ENCODE measurements around the gene SSMEM1.
A peak's percentile ranks its signal among the peaks of the same experiment; 100 is the strongest.
"Not testable (repeated sequence)": the region's sequence is repeated elsewhere in the genome, so short reads cannot be mapped to it uniquely, and the experiment has no call there.

SSMEM1 gene

DNA sequence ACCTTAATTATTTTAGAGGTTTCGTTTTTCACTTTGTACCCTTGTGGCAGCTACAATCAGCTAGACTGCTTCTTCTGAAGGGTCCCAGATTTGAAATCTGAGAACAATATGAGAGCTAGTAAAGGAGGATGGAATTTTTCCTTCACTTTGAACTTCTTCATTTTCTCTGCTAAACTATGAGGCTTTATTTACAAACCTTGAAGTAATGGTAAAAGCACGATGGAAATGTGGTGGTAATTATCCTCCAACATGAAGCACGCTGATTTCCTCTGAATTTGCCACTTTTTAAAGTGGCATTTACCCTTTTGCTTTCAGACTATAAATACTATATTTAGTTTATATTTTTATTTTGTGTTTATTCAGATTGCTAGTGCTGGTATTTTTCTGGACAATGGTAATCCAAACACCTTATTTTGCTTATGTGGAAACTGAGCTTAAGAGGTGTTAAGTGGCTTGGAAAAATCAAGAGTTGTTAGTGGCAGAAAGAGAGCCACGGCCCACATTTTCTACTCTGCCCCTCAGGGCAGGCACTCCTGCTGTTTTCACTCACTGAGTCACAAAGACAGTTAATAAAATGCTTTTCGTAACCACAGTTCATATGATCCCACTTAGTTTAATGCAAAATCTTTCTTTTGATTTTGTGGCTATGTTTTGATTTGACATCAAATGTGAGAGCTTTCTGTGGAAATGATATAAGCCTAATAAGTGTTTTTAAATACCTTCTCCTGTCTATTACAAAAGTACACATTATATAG is 2.7 kb downstream of the SSMEM1 start:
- DNase-seq (ENCODE audit: low read depth in 2 of 2, low spot score in 1 of 2) = no peak

- DNase-seq (ENCODE audit: low read depth in 2 of 2, low spot score in 1 of 2) = no peak
Measured at GRCh38 chr7:130213828-130214227, 6.2 kb downstream of the SSMEM1 start.

DNA sequence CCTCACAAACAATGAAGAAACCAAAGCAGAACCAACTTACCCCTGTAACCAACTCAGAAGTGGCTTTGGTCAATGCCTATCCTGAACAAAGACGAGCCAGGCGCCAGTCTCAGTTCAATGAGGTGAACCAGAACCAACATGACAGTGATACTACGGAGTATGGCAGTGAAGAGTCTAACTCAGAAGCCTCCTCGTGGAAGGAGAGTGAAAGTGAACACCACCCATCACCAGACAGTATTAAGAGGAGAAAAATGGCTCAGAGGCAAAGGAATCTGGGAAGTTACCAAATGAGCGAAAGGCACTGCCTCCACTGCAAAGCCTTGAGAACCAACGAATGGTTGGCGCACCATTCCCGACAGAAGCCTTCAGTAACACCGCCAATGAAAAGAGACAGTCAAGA is 8.4 kb downstream of the SSMEM1 start:
- DNase-seq (ENCODE audit: low read depth in 2 of 2, low spot score in 1 of 2) = no peak

DNA sequence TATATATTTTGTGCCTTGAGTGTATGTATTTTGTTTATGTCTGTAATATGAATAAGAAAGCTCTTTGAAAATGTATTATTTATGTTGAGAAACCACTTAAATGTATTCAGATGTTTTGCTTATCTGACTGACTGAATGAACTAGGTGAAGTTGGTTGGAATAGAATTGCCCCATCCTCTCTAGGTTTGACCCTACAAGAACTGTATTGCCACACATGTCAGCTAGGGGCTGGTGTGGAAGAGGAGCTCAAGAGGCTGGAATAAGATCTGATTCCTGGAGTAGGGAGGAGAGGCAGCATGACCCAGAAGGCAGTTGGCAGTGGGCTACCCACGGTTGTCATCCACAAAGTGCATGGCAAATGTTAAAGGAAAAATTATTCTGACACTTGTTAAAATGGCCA is 9.1 kb downstream of the SSMEM1 start:
- no peak for DNase-seq (ENCODE audit: low read depth in 2 of 2, low spot score in 1 of 2)

DNA sequence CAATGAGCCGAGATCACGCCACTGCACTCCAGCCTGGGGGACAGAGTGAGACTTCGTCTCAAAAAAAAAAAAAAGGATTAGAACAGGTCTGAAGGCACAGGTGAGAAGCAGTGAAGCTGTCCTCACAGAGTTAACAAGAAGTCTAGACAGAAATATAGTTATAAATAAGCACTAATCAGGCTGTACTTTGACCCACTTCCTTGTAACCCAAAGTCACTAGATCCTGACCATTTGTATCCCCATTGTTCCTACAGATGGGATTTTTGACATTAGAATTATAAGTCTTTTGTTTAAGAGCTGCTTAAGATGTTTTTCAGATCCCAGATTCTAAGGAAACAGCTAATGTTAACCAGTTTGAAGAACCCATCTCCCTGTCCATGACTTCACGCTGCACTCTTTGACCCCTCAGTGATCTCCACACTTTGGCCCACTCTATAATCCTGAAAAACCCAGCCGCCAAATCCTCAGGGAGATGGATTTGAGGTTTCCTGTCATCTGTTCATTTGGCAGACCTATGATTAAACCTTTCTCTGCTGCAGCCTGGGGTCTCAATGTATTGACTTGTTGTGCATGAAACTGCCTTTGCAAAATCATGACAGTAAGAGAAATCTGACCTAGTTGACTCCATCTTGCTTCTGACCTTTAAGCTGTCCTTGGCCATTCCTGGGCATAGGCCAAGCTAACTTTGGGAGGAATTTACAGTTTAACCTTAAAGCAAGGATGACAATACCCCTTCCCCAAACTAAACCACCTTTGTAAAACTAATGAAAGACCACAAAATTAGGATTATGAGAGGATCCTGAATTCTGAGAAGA is 11.4 kb downstream of the SSMEM1 start:
- no peak for DNase-seq (ENCODE audit: low read depth in 2 of 2, low spot score in 1 of 2)

DNA sequence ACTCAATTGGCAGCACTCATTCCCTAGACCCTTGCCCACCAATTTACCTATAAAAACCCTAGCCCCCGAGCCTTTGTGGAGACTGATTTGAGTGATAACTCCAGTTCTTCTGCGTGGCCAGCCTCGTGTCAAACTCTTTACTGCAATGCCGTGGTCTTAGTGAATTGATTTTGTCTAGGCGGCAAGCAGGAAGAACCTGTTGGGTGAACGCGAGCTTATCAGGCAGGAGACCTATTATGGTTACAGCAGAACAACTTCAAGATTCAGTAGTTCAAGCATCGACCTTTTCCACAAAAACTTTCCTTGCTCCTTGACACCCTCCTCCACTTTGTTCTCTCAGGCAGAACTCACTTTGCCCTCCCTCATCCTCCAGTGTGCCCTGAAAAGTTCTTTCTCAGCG is 12.2 kb downstream of the SSMEM1 start:
- DNase-seq (ENCODE audit: low read depth in 2 of 2, low spot score in 1 of 2) = no peak

GRCh38 chr7:130221746-130222145 is 14.1 kb downstream of the SSMEM1 start:
- no peak for DNase-seq (ENCODE audit: low read depth in 2 of 2, low spot score in 1 of 2)

DNA sequence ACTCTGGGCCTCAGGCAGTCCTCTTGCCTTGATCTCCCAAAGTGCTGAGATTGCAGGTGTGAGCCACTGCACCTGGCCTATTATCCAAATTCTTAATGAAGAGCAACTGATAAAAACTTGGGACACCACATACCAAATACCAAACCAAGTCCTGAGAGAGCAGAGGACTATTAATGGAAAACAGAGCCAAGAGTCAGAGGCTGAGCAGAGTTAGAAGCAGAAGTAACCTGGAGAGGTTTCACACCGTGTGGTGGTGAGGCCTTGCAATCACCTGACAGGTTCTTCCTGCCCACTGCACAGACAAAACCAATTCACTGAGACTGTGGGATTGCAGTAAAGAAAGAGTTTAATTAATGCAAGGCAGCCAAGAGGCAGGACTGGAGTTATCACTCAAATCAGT is 16.0 kb downstream of the SSMEM1 start:
- DNase-seq (ENCODE audit: low read depth in 2 of 2, low spot score in 1 of 2) = no peak

GRCh38 chr7:130224210-130224609 is 16.6 kb downstream of the SSMEM1 start:
- DNase-seq (ENCODE audit: low read depth in 2 of 2, low spot score in 1 of 2) = no peak

DNA sequence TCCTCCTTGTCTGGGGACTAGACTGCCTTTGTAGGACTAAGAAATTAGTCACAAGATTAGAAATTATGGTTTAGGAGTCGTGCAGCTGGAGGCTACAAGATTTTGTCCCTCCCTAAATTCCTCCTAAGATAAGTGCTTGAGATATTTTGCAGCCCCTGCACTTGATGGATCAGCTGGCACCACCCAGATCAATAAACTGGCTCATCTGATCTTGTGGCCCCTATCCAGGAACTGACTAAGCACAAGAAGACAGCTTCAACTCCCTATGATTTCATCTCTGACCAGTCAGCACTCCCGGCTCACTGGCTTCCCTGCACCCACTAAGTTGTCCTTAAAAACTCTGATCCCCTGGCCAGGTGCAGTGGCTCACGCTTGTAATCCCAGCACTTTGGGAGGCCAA is 17.3 kb downstream of the SSMEM1 start:
- DNase-seq (ENCODE audit: low read depth in 2 of 2, low spot score in 1 of 2) = not testable (repeated sequence)

GRCh38 chr7:130226333-130226732 is 18.7 kb downstream of the SSMEM1 start:
- DNase-seq (ENCODE audit: low read depth in 2 of 2, low spot score in 1 of 2) = no peak

DNA sequence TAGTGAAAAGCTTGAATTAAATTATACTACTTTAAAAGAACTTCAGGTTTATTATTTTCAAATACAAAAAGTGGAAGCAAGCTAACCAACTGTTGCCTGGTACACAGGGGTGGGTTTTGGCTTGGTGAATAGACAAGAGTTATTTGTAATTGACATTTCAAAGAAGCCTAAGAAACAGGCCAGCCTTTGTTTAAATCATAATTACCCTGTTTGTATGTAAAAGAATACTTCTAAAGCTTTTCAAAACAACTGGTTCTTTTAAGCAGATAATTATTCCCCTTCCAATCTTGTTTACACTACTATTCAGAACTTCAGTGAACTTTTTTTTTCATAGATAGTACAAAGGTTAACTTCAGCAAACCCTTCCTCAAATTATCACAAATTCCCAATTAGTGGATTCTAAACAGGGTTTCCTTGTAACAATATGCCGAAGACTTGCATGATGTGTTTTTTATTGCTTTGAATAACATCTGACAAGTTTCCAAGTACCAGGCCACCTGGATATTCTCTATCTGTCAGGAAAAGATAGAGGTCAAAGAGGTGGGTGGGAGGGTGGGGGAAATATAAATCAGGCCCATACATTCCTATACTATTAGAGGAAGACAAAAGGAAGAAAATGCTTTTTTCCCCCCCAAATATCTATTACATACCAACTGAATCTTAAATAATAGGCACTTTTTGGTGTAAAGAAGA is 20.4 kb downstream of the SSMEM1 start:
- DNase-seq (ENCODE audit: low read depth in 2 of 2, low spot score in 1 of 2) = no peak

- DNase-seq (ENCODE audit: low read depth in 2 of 2, low spot score in 1 of 2) = no peak
Measured at GRCh38 chr7:130228840-130229502, 21.3 kb downstream of the SSMEM1 start.

GRCh38 chr7:130229981-130230380 is 22.3 kb downstream of the SSMEM1 start:
- not testable (repeated sequence) for DNase-seq (ENCODE audit: low read depth in 2 of 2, low spot score in 1 of 2)

DNA sequence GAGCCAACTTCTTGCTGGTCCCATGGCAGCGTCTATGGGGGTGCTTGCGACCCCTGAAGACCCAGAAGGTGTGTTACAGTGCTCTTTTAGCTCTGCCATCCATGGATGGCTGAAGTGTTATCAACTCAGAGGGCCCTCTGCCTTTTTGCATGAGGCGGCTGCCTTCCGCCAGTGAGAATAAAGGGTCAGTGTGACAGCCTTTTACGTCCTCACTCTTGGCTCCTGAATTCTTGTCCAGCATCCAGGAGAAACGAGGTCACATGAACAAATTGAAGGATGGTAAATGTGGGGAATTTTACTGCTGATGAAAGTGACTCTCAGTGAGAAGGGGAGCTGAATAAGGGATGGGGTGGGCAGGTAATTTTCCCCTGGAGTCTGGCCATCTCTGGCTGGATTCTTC is 24.1 kb downstream of the SSMEM1 start:
- DNase-seq (ENCODE audit: low read depth in 2 of 2, low spot score in 1 of 2) = no peak

DNA sequence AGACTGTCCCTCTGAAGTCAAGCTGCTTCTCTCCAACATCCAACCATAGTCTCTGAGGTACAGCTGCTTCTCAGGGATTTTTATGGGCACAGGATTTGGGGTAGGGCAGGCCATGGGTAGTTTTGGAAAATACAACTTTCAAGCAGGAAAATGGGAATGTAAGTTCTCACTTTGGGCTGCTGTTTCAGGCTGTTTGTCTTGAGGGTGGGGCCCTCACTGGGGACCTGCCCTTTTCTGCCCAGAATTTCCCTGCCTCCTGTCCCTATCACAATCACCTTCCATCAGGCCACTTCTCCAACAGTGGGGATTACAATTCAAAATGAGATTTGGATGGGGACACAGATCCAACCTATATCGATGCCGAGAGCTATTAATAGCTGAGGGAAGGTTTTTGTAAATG is 24.5 kb downstream of the SSMEM1 start:
- DNase-seq (ENCODE audit: low read depth in 2 of 2, low spot score in 1 of 2) = no peak

DNA sequence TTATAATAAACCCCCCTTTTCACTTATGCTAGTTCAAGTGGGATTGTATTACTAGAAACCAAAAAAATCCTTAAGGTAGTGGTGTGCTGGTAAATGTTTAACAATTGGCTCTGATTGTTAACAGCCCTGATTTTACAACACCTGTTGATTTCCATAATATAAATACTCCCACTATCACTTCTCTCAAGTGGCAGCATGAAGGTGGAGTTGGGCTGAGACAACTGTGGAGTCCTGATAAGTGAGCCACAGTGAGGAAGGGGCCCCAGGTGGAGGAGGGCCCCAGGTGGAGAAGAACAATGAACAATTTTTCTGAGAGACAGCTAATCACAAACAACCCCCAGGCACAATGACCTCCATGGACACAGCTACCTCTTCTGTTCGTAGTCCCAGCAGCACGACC is 26.4 kb downstream of the SSMEM1 start:
- DNase-seq (ENCODE audit: low read depth in 2 of 2, low spot score in 1 of 2) = no peak

- DNase-seq (ENCODE audit: low read depth in 2 of 2, low spot score in 1 of 2) = not testable (repeated sequence)
Measured at GRCh38 chr7:130236361-130236760, 28.7 kb downstream of the SSMEM1 start.

GRCh38 chr7:130240240-130240639 is 32.6 kb downstream of the SSMEM1 start:
- DNase-seq (ENCODE audit: low read depth in 2 of 2, low spot score in 1 of 2) = no peak

DNA sequence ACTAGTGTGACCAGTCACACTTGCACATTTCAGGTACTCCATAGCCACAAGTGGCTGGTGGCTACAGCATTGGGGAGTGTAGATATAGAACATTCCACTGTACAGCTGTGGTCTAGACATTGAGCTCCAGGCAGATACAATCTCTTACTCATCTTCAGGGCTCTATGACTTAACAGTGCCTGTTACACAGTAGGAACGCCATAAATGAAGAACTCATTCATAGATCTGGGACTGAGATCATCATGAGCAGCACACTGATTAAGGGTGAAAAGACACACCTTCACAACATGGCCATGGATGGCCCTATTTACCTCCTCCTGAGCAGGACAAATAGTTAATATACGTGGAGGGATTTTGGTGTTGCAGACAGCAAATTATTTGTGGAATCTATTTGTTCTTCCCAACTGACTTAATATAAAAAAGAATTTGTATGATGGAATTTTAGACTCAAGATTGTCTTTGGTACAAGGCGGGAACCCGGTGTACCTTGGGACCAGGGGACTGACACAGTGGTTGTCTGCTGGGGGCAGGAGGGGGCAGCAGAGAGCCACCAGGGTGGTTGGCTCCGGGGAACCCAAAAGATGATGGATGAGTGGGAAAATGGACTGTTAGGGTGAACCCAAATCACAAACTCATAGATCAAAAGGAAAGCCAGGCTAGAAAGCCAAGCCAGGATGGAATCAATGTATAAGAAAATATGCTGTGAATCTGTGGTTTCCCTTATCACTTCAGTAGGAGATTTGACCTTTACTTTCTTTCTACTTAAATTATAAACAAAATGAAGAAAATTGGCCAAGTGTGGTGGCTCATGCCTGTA is 34.7 kb downstream of the SSMEM1 start:
- DNase-seq (ENCODE audit: low read depth in 2 of 2, low spot score in 1 of 2) = peak; percentile 8 to 9

DNA sequence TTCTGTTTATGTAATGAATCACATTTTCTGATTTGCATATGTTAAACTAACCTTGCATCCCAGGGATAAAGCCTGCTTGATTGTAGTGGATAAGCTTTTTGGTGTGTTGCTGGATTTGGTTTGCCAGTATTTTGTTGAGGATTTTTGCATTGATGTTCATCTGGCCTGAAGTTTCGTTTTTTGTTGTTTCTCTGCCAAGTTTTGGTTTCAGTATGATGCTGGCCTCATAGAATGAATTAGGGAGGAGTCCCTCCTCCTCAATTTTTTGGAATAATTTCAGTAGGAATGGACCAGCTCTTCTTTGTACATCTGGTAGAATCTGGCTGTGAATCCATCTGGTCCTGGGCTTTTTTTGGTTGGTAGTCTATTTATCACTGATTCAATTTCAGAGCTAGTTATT is 35.8 kb downstream of the SSMEM1 start:
- not testable (repeated sequence) for DNase-seq (ENCODE audit: low read depth in 2 of 2, low spot score in 1 of 2)
